Colon (tissue), 2 donors: ENCODE data around the gene CYP4X1.
"Not testable (repeated sequence)": the region's sequence is repeated elsewhere in the genome, so short reads cannot be mapped to it uniquely, and the experiment has no call there.

Source experiments
- FAIRE-seq: peaks from 2 replicates; lab custom pipeline; 2012; peaks lifted over from hg19 to GRCh38; lab: Jason Lieb, UNC
- donor health status: control.
- donor health status: control.

Gene CYP4X1

GRCh38 chr1:47023268-47024140, at the start of gene CYP4X1:
TSS of gene CYP4X1 (plus strand) at chr1:47023669. CDS start at chr1:47023818, 149 bp downstream.
- FAIRE-seq = no peak

GRCh38 chr1:46983166-46983829, 40.2 kb upstream of the CYP4X1 start:
- FAIRE-seq = no peak

- FAIRE-seq = no peak
Observed at GRCh38 chr1:46983830-46984586, 39.5 kb upstream of the CYP4X1 start.

- FAIRE-seq = not testable (repeated sequence)
Observed at GRCh38 chr1:46990541-46990940, 32.9 kb upstream of the CYP4X1 start.

- FAIRE-seq = no peak
Observed at GRCh38 chr1:46991083-46991923, 32.2 kb upstream of the CYP4X1 start.

- no peak for FAIRE-seq
Observed at GRCh38 chr1:46996659-46997281, 26.7 kb upstream of the CYP4X1 start.

- FAIRE-seq = no peak
Observed at GRCh38 chr1:47002211-47002610, 21.3 kb upstream of the CYP4X1 start.

GRCh38 chr1:47003896-47004403, 19.5 kb upstream of the CYP4X1 start:
- FAIRE-seq = no peak

GRCh38 chr1:47006437-47006836, 17.0 kb upstream of the CYP4X1 start:
- not testable (repeated sequence) for FAIRE-seq

GRCh38 chr1:47013293-47013692, 10.2 kb upstream of the CYP4X1 start:
- FAIRE-seq = no peak

GRCh38 chr1:47021070-47021469, 2.4 kb upstream of the CYP4X1 start:
- no peak for FAIRE-seq

GRCh38 chr1:47024141-47024801, 802 bp downstream of the CYP4X1 start:
- no peak for FAIRE-seq

GRCh38 chr1:47030170-47030805, 6.8 kb downstream of the CYP4X1 start:
- no peak for FAIRE-seq

- no peak for FAIRE-seq
Observed at GRCh38 chr1:47031059-47031458, 7.6 kb downstream of the CYP4X1 start.

- no peak for FAIRE-seq
Observed at GRCh38 chr1:47031585-47031984, 8.1 kb downstream of the CYP4X1 start.

GRCh38 chr1:47036764-47037163, 13.3 kb downstream of the CYP4X1 start:
- no peak for FAIRE-seq

GRCh38 chr1:47059376-47059775, 35.9 kb downstream of the CYP4X1 start:
- FAIRE-seq = no peak

- no peak for FAIRE-seq
Observed at GRCh38 chr1:47067097-47067594, 43.7 kb downstream of the CYP4X1 start, which contains the start of gene CYP4Z1. TSS of gene CYP4Z1 (plus strand) at chr1:47067231. CDS start at chr1:47067491, 260 bp downstream.

- FAIRE-seq = not testable (repeated sequence)
Observed at GRCh38 chr1:47069080-47069479, 45.6 kb downstream of the CYP4X1 start.

- FAIRE-seq = not testable (repeated sequence)
Observed at GRCh38 chr1:47069509-47069908, 46.0 kb downstream of the CYP4X1 start.
